SK-N-SH (cell line): ENCODE data around the gene BRPF3. TPM values are rescaled to one million over a fixed set of nuclear protein-coding genes. Genes with fewer than 3 reads are reported as not detected.

Source experiments
- CTCF ChIA-PET: fragments of 300-600, 350-600 bp; formaldehyde crosslinking; extraction: SDS; loops from one replicate; lab custom pipeline; 2021; lab: Yijun Ruan, JAX
- POLR2A ChIA-PET: fragments of 350-600 bp; sonication (Branson Sonifier 250); formaldehyde crosslinking; extraction: SDS; loops from one replicate; lab custom pipeline; 2020; ENCODE audit warnings: antibody characterized with exemption, inconsistent platforms; lab: Yijun Ruan, JAX
- DNase-seq: peaks from one replicate; pipeline ENCODE4 v3.0.0; 2012
- H2AFZ ChIP-seq: fragments of 200-600 bp; sonication (generic); 2 replicates; pipeline ENCODE4 v1.8.1; 2016; ENCODE audit warnings: antibody characterized with exemption, mild to moderate bottlenecking, low read depth
- H3F3A ChIP-seq: fragments of 200-600 bp; sonication (generic); replicated peaks from 2 replicates; pipeline ENCODE3; 2016; ENCODE audit warnings: antibody characterized with exemption, mild to moderate bottlenecking; ENCODE audit not compliant: insufficient read depth
- H3K27ac ChIP-seq, 2 experiments: fragments of 200-500 bp in 1 of 2; fragments of 200-600 bp in 1 of 2; sonication (Bioruptor generic) in 1 of 2; sonication (generic), shearing (Covaris generic) in 1 of 2; 2 replicates each; pipeline versions ENCODE4 v1.5.1 to v1.6.1; 2014 to 2016; ENCODE audit warnings: low read depth in 2 of 2, inconsistent platforms in 1 of 2, low read length in 1 of 2, mild to moderate bottlenecking in 1 of 2, mixed read lengths in 1 of 2
- H3K27me3 ChIP-seq: fragments of 200-600 bp; sonication (generic), shearing (Covaris generic); 2 replicates; pipeline ENCODE4 v1.6.1; 2016; ENCODE audit warnings: mixed run types; ENCODE audit not compliant: insufficient read depth
- H3K36me3 ChIP-seq, 2 experiments: fragments of 200-500 bp in 1 of 2; fragments of 200-600 bp in 1 of 2; sonication (Bioruptor generic) in 1 of 2; sonication (generic) in 1 of 2; replicated peaks in 1 of 2; 2 replicates each; pipeline versions ENCODE3 to v1.5.1; 2014 to 2016; ENCODE audit warnings: low read length in 1 of 2, mild to moderate bottlenecking in 1 of 2; ENCODE audit not compliant: insufficient read depth in 2 of 2, control insufficient read depth in 1 of 2
- H3K4me1 ChIP-seq, 2 experiments: fragments of 200-500 bp in 1 of 2; fragments of 200-600 bp in 1 of 2; sonication (Bioruptor generic) in 1 of 2; sonication (generic), shearing (Covaris generic) in 1 of 2; 2 replicates each; pipeline versions ENCODE4 v1.5.1 to v1.6.1; 2014 to 2016; ENCODE audit warnings: low read depth in 1 of 2, low read length in 1 of 2, mixed run types in 1 of 2; ENCODE audit not compliant: insufficient read depth in 2 of 2, control insufficient read depth in 1 of 2
- H3K4me2 ChIP-seq: fragments of 200-600 bp; sonication (generic), shearing (Covaris generic); 2 replicates; pipeline ENCODE4 v1.6.1; 2017; ENCODE audit warnings: mixed run types
- H3K4me3 ChIP-seq, 2 experiments: fragments of 200-500 bp in 1 of 2; fragments of 200-600 bp in 1 of 2; sonication (Bioruptor generic) in 1 of 2; sonication (generic), shearing (Covaris generic) in 1 of 2; 2 replicates each; pipeline versions ENCODE4 v1.5.1 to v1.8.1; 2014 to 2016; ENCODE audit warnings: low read depth in 2 of 2, inconsistent platforms in 1 of 2, low read length in 1 of 2, mild to moderate bottlenecking in 1 of 2, mixed read lengths in 1 of 2, moderate library complexity in 1 of 2
- H3K79me2 ChIP-seq: fragments of 200-600 bp; sonication (generic); 2 replicates; pipeline ENCODE4 v1.8.1; 2017; ENCODE audit warnings: mild to moderate bottlenecking; ENCODE audit not compliant: insufficient read depth
- H3K9ac ChIP-seq: fragments of 200-600 bp; sonication (generic); 2 replicates; pipeline ENCODE4 v1.6.1; 2017; ENCODE audit warnings: mixed run types
- H3K9me2 ChIP-seq: fragments of 200-600 bp; sonication (generic); 2 replicates; pipeline ENCODE4 v1.6.1; 2017; ENCODE audit warnings: mixed run types
- H3K9me3 ChIP-seq: fragments of 200-600 bp; sonication (generic); 2 replicates; pipeline ENCODE4 v1.6.1; 2017; ENCODE audit warnings: mixed run types, mild to moderate bottlenecking, moderate library complexity
- H4K20me1 ChIP-seq: fragments of 200-600 bp; sonication (generic); 2 replicates; pipeline ENCODE4 v1.6.1; 2017; ENCODE audit warnings: mild to moderate bottlenecking, mixed run types; ENCODE audit not compliant: insufficient read depth
- CTCF ChIP-seq: fragments of 200-600 bp; sonication (generic); IDR thresholded peaks from 2 replicates; pipeline ENCODE4 v1.6.1; 2017; ENCODE audit warnings: antibody characterized with exemption, mild to moderate bottlenecking, moderate library complexity
- EP300 ChIP-seq, 2 experiments: IDR thresholded peaks; 2 replicates each; pipeline versions ENCODE4 v1.4.0 to v1.6.1; 2012; ENCODE audit warnings: borderline replicate concordance in 1 of 2, low read depth in 1 of 2, low read length in 1 of 2
- FOXJ3 ChIP-seq: sonication (generic); formaldehyde crosslinking; IDR thresholded peaks from 2 replicates; pipeline ENCODE4 v1.5.1; 2020; ENCODE audit warnings: mild to moderate bottlenecking, missing genetic modification reagents
- GABPA ChIP-seq: IDR thresholded peaks from 2 replicates; pipeline ENCODE4 v1.4.0; 2012; ENCODE audit warnings: low read depth, mild to moderate bottlenecking
- GATA2 ChIP-seq: sonication (generic); formaldehyde crosslinking; IDR thresholded peaks from 2 replicates; pipeline ENCODE4 v1.5.0; 2020; ENCODE audit warnings: mild to moderate bottlenecking, missing genetic modification reagents
- IRF3 ChIP-seq: fragments of 150-350 bp; IDR thresholded peaks from 2 replicates; pipeline ENCODE4 v1.6.1; 2016; ENCODE audit warnings: mild to moderate bottlenecking, low read depth, low read length
- MAX ChIP-seq: IDR thresholded peaks from 2 replicates; pipeline ENCODE4 v1.4.0; 2012; ENCODE audit warnings: low read depth
- NFIC ChIP-seq: IDR thresholded peaks from 2 replicates; pipeline ENCODE4 v1.4.0; 2012; ENCODE audit warnings: borderline replicate concordance
- POLR2AphosphoS5 ChIP-seq: IDR thresholded peaks from 2 replicates; pipeline ENCODE4 v1.6.1; 2012; ENCODE audit warnings: low read depth, low read length
- RAD21 ChIP-seq: IDR thresholded peaks from 2 replicates; pipeline ENCODE4 v1.6.1; 2012; ENCODE audit warnings: mild to moderate bottlenecking, low read length
- RCOR1 ChIP-seq: fragments of 150-350 bp; IDR thresholded peaks from 2 replicates; pipeline ENCODE4 v1.6.1; 2017; ENCODE audit warnings: antibody characterized with exemption, low read length
- RFX5 ChIP-seq: IDR thresholded peaks from 2 replicates; pipeline ENCODE4 v1.6.1; 2012; ENCODE audit warnings: mild to moderate bottlenecking, improper control_type of control experiment, low read length
- SIN3A ChIP-seq: IDR thresholded peaks from 2 replicates; pipeline ENCODE4 v1.6.1; 2012; ENCODE audit warnings: low read depth, mild to moderate bottlenecking, low read length, moderate library complexity, borderline replicate concordance
- TEAD4 ChIP-seq: IDR thresholded peaks from 2 replicates; pipeline ENCODE4 v1.4.0; 2012; ENCODE audit warnings: mild to moderate bottlenecking, borderline replicate concordance; ENCODE audit not compliant: insufficient read depth
- USF2 ChIP-seq: fragments of 150-350 bp; IDR thresholded peaks from 2 replicates; pipeline ENCODE4 v1.6.1; 2017; ENCODE audit warnings: antibody characterized with exemption, low read length, low read depth, borderline replicate concordance
- YY1 ChIP-seq: IDR thresholded peaks from 2 replicates; pipeline ENCODE4 v1.4.0; 2012; ENCODE audit warnings: low read depth, mild to moderate bottlenecking
- polyA plus RNA-seq, 3 experiments: library from polyadenylated mRNA; depleted of rRNA; stranded (reverse); fragments of >200 nt; gene quantifications; 2 replicates each; pipeline ENCODE4 v1.2.3, GENCODE V29; 2012
- TF ChIP-seq, protein P1 (sequence below): IDR thresholded peaks from 2 replicates; pipeline ENCODE4; 2012
- TF ChIP-seq, protein P2 (sequence below): IDR thresholded peaks from 2 replicates; pipeline ENCODE4 v1.6.1; 2012; ENCODE audit warnings: mild to moderate bottlenecking, low read depth, low read length, moderate library complexity

Gene BRPF3
- polyA plus RNA-seq, 1 of the 3 experiments (the other 2 are of a cell fraction), result 15.4 TPM

- no peaks in the 10 kb centered on the region for H3K4me1 ChIP-seq
- no peak overlapping the region for H3K4me3 ChIP-seq
- H3K9me2 ChIP-seq, result no peaks in the 10 kb centered on the region
- ChIA-PET POLR2A (no interaction called here), CTCF (no interaction called here)
- H3K79me2 ChIP-seq, result no peaks in the 10 kb centered on the region
- no peak overlapping the region for H2AFZ ChIP-seq
- no peak for TF ChIP-seq IRF3
- no peak for TF ChIP-seq POLR2AphosphoS5
- TF ChIP-seq TEAD4, result no peak
- no peak for TF ChIP-seq RFX5
- TF ChIP-seq SIN3A, result no peak
- no peak for TF ChIP-seq RAD21
- TF ChIP-seq CTCF, result no peak
- no peak for TF ChIP-seq GATA2 (CRISPR knock-in tag)
- TF ChIP-seq, protein P1, sequence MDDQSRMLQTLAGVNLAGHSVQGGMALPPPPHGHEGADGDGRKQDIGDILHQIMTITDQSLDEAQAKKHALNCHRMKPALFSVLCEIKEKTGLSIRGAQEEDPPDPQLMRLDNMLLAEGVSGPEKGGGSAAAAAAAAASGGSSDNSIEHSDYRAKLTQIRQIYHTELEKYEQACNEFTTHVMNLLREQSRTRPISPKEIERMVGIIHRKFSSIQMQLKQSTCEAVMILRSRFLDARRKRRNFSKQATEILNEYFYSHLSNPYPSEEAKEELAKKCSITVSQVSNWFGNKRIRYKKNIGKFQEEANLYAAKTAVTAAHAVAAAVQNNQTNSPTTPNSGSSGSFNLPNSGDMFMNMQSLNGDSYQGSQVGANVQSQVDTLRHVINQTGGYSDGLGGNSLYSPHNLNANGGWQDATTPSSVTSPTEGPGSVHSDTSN, result no peak
- TF ChIP-seq RCOR1, result no peak
- peaks cover 11% of the 10 kb centered on the region; the same call in 1 of the 2 replicates for H3K9me3 ChIP-seq
- H3K9ac ChIP-seq, result no peak overlapping the region
- no peak overlapping the region for H3K27ac ChIP-seq
- H3K36me3 ChIP-seq, result no peaks in the 10 kb centered on the region
- no peaks in the 10 kb centered on the region for H4K20me1 ChIP-seq
- H3F3A ChIP-seq, result no peaks in the 10 kb centered on the region
- H3K4me2 ChIP-seq, result no peak overlapping the region
- DNase-seq, result no peak
- no peaks in the 10 kb centered on the region for H3K27me3 ChIP-seq
These were observed 19.4 kb upstream of the BRPF3 start for GRCh38 chr6:36177166-36177565.

DNA sequence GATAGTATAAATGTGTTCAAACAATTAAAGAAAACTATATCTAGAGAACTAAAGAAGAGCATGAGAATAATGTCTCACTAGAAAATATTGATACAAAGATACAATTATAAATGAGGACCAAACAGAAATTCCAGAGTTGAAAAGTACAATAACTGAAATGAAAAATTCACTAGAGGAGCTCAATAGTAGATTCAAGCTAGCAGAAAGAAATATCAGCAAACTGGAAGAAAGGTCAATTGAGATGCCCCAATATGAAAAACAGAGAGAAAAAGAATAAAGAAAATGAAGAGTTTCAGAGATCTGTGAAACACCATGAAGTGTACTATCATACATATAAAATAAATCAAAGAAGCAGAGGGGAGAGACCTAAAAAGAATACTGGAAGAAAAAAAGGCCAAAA lies 18.0 kb upstream of the BRPF3 start:
- no peaks in the 10 kb centered on the region for H4K20me1 ChIP-seq
- H3K9me2 ChIP-seq, result no peaks in the 10 kb centered on the region
- no peak overlapping the region for H3K27ac ChIP-seq
- H3K36me3 ChIP-seq, result no peaks in the 10 kb centered on the region
- peaks cover 11% of the 10 kb centered on the region; the same call in 1 of the 2 replicates for H3K9me3 ChIP-seq
- no peak overlapping the region for H3K4me2 ChIP-seq
- ChIA-PET CTCF (no interaction called here), POLR2A (no interaction called here)
- no peaks in the 10 kb centered on the region for H3F3A ChIP-seq
- no peaks in the 10 kb centered on the region for H3K79me2 ChIP-seq
- no peaks in the 10 kb centered on the region for H3K4me1 ChIP-seq
- H3K9ac ChIP-seq, result no peak overlapping the region
- DNase-seq, result no peak
- H3K4me3 ChIP-seq, result no peak overlapping the region
- no peak overlapping the region for H2AFZ ChIP-seq
- no peaks in the 10 kb centered on the region for H3K27me3 ChIP-seq
- TF ChIP-seq GABPA, result no peak
- TF ChIP-seq EP300 (IDR thresholded peaks at IDR 0.05; ENCODE audit: borderline replicate concordance in 1 of 2, low read depth in 1 of 2, low read length in 1 of 2), result no peak
- TF ChIP-seq RCOR1, result no peak
- TF ChIP-seq, protein P2, sequence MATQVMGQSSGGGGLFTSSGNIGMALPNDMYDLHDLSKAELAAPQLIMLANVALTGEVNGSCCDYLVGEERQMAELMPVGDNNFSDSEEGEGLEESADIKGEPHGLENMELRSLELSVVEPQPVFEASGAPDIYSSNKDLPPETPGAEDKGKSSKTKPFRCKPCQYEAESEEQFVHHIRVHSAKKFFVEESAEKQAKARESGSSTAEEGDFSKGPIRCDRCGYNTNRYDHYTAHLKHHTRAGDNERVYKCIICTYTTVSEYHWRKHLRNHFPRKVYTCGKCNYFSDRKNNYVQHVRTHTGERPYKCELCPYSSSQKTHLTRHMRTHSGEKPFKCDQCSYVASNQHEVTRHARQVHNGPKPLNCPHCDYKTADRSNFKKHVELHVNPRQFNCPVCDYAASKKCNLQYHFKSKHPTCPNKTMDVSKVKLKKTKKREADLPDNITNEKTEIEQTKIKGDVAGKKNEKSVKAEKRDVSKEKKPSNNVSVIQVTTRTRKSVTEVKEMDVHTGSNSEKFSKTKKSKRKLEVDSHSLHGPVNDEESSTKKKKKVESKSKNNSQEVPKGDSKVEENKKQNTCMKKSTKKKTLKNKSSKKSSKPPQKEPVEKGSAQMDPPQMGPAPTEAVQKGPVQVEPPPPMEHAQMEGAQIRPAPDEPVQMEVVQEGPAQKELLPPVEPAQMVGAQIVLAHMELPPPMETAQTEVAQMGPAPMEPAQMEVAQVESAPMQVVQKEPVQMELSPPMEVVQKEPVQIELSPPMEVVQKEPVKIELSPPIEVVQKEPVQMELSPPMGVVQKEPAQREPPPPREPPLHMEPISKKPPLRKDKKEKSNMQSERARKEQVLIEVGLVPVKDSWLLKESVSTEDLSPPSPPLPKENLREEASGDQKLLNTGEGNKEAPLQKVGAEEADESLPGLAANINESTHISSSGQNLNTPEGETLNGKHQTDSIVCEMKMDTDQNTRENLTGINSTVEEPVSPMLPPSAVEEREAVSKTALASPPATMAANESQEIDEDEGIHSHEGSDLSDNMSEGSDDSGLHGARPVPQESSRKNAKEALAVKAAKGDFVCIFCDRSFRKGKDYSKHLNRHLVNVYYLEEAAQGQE, result no peak
- no peak for TF ChIP-seq SIN3A
- no peak for TF ChIP-seq MAX
- no peak for TF ChIP-seq USF2
- TF ChIP-seq IRF3, result no peak
- TF ChIP-seq NFIC, result no peak
- TF ChIP-seq FOXJ3 (CRISPR knock-in tag), result no peak
- TF ChIP-seq YY1, result no peak
